Astrocyte (in vitro differentiated cells and primary cell): Measurements from ENCODE around the gene TNPO3. TPM values are rescaled to one million over a fixed set of nuclear protein-coding genes. Genes with fewer than 3 reads are reported as not detected.
"Not testable (repeated sequence)": the region's sequence is repeated elsewhere in the genome, so short reads cannot be mapped to it uniquely, and the experiment has no call there.

ENCODE experiments used
- DNase-seq: peaks from one replicate; pipeline ENCODE4 v3.0.0-alpha.2; 2010; ENCODE audit warnings: low read depth
- FAIRE-seq: peaks from 2 replicates; lab custom pipeline; 2011; peaks lifted over from hg19 to GRCh38; lab: Jason Lieb, UNC
- H2AFZ ChIP-seq: 2 replicates; pipeline ENCODE4 v1.6.0; 2012; ENCODE audit warnings: low read depth, low read length, inconsistent platforms
- H3K27ac ChIP-seq: 2 replicates; pipeline ENCODE4 v1.5.1; 2011; ENCODE audit warnings: low read depth, low read length, inconsistent platforms
- H3K27me3 ChIP-seq: 2 replicates; pipeline ENCODE4 v1.6.0; 2011; ENCODE audit warnings: low read length, inconsistent platforms; ENCODE audit not compliant: insufficient read depth
- H3K36me3 ChIP-seq: 2 replicates; pipeline ENCODE4 v1.5.1; 2011; ENCODE audit warnings: low read length, inconsistent platforms; ENCODE audit not compliant: insufficient read depth
- H3K4me1 ChIP-seq: 2 replicates; pipeline ENCODE4 v1.5.1; 2011; ENCODE audit warnings: low read length, inconsistent platforms; ENCODE audit not compliant: insufficient read depth
- H3K4me2 ChIP-seq: 2 replicates; pipeline ENCODE4 v1.6.0; 2012; ENCODE audit warnings: low read length, inconsistent platforms
- H3K4me3 ChIP-seq: 2 replicates; pipeline ENCODE4 v1.5.1; 2011; ENCODE audit warnings: low read depth, mild to moderate bottlenecking, low read length, inconsistent platforms; ENCODE audit not compliant: insufficient read depth
- H3K79me2 ChIP-seq: 2 replicates; pipeline ENCODE4 v1.6.0; 2012; ENCODE audit warnings: mild to moderate bottlenecking, low read length, inconsistent platforms; ENCODE audit not compliant: insufficient read depth
- H3K9ac ChIP-seq: 2 replicates; pipeline ENCODE4 v1.6.0; 2012; ENCODE audit warnings: mild to moderate bottlenecking, low read length, inconsistent platforms
- H3K9me3 ChIP-seq: 2 replicates; pipeline ENCODE4 v1.5.1; 2012; ENCODE audit warnings: low read depth, mild to moderate bottlenecking, low read length, inconsistent platforms; ENCODE audit not compliant: insufficient read depth
- H4K20me1 ChIP-seq: 2 replicates; pipeline ENCODE4 v1.6.0; 2012; ENCODE audit warnings: low read length, inconsistent platforms; ENCODE audit not compliant: insufficient read depth
- H3K27ac Mint-ChIP-seq: one replicate; pipeline ENCODE4 v1.8.0; 2021; ENCODE audit warnings: mild to moderate bottlenecking, mixed read lengths; ENCODE audit not compliant: unreplicated experiment
- H3K27me3 Mint-ChIP-seq: one replicate; pipeline ENCODE4 v1.8.0; 2021; ENCODE audit warnings: low read depth, mixed read lengths; ENCODE audit not compliant: unreplicated experiment
- H3K36me3 Mint-ChIP-seq: one replicate; pipeline ENCODE4 v1.8.0; 2021; ENCODE audit warnings: low read depth, mixed read lengths; ENCODE audit not compliant: unreplicated experiment
- H3K4me1 Mint-ChIP-seq: one replicate; pipeline ENCODE4 v1.8.0; 2021; ENCODE audit warnings: low read depth, mixed read lengths; ENCODE audit not compliant: unreplicated experiment
- H3K4me3 Mint-ChIP-seq: one replicate; pipeline ENCODE4 v1.8.0; 2021; ENCODE audit warnings: mild to moderate bottlenecking, moderate library complexity, mixed read lengths; ENCODE audit not compliant: unreplicated experiment
- H3K9me3 Mint-ChIP-seq: one replicate; pipeline ENCODE4 v1.8.0; 2021; ENCODE audit warnings: mild to moderate bottlenecking, mixed read lengths; ENCODE audit not compliant: unreplicated experiment
- EZH2 ChIP-seq: IDR thresholded peaks from 2 replicates; pipeline ENCODE4 v1.6.1; 2012; ENCODE audit warnings: mild to moderate bottlenecking, low read length, inconsistent platforms; ENCODE audit not compliant: insufficient read depth
- total RNA-seq: library from RNA; stranded (reverse); gene quantifications from 2 replicates; pipeline ENCODE4 v1.2.1, GENCODE V29; 2021
- TF ChIP-seq, protein P1 (sequence below): IDR thresholded peaks from 2 replicates; pipeline ENCODE4 v1.5.1; 2011; ENCODE audit warnings: low read depth, mild to moderate bottlenecking, inconsistent platforms, low read length, moderate library complexity; ENCODE audit not compliant: insufficient read depth

TNPO3 gene
- total RNA-seq, 1 donor from 2014 or later: 49.2 TPM

DNA sequence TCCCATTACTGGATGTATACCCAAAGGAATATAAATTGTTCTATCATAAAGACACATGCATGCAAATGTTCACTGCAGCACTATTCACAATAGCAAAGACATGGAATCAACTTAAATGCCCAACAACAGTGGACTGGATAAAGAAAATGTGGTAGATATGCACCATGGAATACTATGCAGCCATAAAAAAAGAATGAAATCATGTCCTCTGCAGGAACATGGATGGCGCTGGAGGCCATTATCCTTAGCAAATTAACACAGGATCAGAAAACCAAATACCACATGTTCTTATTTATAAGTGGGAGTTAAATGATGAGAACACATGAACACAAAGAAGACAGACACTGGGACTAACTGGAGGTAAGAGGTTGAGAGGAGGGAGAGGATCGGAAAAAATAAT is 16.4 kb downstream of the TNPO3 start:
- peaks cover 12% of the 10 kb centered on the region for H3K36me3 Mint-ChIP-seq
- Histone ChIP-seq H3K79me2 (peaks cover 90% of the 10 kb centered on the region), H4K20me1 (peaks cover 79% of the 10 kb centered on the region)
- not testable (repeated sequence) for H3K9me3 ChIP-seq, H3K4me2 ChIP-seq, H3K27ac Mint-ChIP-seq, H3K27me3 ChIP-seq, H2AFZ ChIP-seq, H3K4me1 Mint-ChIP-seq, H3K9me3 Mint-ChIP-seq, H3K27me3 Mint-ChIP-seq, H3K4me3 ChIP-seq, H3K27ac ChIP-seq, FAIRE-seq, H3K9ac ChIP-seq, H3K36me3 ChIP-seq, H3K4me3 Mint-ChIP-seq, DNase-seq, H3K4me1 ChIP-seq

DNA sequence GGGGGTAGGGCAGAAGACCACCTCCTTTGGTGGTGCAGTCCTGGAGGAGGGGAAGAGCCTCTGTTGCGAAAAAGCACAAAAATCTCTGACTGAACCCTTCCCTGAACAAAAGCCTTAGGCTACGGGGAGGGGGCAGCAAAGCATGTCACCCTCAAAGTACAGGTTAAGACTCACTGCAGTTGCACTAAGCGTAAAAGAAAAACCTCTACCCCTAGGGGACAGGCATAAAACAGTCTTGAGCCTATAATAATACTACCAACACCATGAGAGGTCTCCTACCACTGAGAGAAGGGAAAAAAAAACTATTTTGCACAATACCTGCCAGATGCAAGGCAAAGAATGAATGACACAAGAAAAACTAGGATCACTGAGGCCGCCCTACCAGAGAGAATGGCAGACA is 17.3 kb downstream of the TNPO3 start:
- no peak overlapping the region for H3K4me3 ChIP-seq
- no peak for TF ChIP-seq EZH2
- Mint-ChIP-seq H3K27me3 (no peaks in the 10 kb centered on the region), H3K9me3 (no peaks in the 10 kb centered on the region), H3K4me1 (peaks cover 4% of the 10 kb centered on the region), H3K4me3 (no peak overlapping the region), H3K36me3 (peaks cover 12% of the 10 kb centered on the region), H3K27ac (no peak overlapping the region)
- H3K9me3 ChIP-seq: no peaks in the 10 kb centered on the region
- H3K9ac ChIP-seq: no peak overlapping the region
- FAIRE-seq: no peak
- no peaks in the 10 kb centered on the region for H3K27me3 ChIP-seq
- H3K79me2 ChIP-seq: peaks cover 90% of the 10 kb centered on the region
- no peak overlapping the region for H2AFZ ChIP-seq
- peaks cover 5% of the 10 kb centered on the region for H3K4me1 ChIP-seq
- peaks cover 10% of the 10 kb centered on the region for H3K36me3 ChIP-seq
- no peak overlapping the region for H3K27ac ChIP-seq
- no peak overlapping the region for H3K4me2 ChIP-seq
- no peak for DNase-seq
- H4K20me1 ChIP-seq: peaks cover 79% of the 10 kb centered on the region

DNA sequence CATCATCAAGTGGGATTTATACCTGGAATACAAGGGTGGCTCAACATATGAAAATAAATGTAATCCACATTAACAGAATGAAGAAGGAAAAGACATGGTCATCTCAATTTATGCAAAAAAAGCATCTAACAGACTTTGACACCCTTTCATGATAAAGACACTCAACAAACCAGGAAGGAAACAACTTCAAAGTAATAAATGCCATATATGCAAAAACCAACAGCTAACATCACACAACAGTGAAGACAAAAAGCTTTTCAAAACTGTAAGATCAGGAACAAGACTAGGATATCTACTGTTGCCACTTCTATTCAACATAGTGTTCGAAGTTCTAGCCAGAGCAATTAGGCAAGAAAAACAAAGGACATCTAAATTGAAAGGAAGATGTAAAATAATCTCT is 22.9 kb downstream of the TNPO3 start:
- TF ChIP-seq EZH2: no peak
- TF ChIP-seq, protein P1, sequence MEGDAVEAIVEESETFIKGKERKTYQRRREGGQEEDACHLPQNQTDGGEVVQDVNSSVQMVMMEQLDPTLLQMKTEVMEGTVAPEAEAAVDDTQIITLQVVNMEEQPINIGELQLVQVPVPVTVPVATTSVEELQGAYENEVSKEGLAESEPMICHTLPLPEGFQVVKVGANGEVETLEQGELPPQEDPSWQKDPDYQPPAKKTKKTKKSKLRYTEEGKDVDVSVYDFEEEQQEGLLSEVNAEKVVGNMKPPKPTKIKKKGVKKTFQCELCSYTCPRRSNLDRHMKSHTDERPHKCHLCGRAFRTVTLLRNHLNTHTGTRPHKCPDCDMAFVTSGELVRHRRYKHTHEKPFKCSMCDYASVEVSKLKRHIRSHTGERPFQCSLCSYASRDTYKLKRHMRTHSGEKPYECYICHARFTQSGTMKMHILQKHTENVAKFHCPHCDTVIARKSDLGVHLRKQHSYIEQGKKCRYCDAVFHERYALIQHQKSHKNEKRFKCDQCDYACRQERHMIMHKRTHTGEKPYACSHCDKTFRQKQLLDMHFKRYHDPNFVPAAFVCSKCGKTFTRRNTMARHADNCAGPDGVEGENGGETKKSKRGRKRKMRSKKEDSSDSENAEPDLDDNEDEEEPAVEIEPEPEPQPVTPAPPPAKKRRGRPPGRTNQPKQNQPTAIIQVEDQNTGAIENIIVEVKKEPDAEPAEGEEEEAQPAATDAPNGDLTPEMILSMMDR: no peak
- peaks cover 7% of the 10 kb centered on the region for H3K36me3 Mint-ChIP-seq
- Histone ChIP-seq H3K9ac (no peak overlapping the region), H3K4me1 (no peaks in the 10 kb centered on the region), H3K4me3 (no peak overlapping the region), H3K27ac (no peak overlapping the region), H2AFZ (no peak overlapping the region), H3K27me3 (no peaks in the 10 kb centered on the region), H3K79me2 (peaks cover 89% of the 10 kb centered on the region), H3K9me3 (no peaks in the 10 kb centered on the region), H3K4me2 (no peak overlapping the region), H3K36me3 (peaks cover 9% of the 10 kb centered on the region), H4K20me1 (peaks cover 62% of the 10 kb centered on the region)
- no peaks in the 10 kb centered on the region for H3K27me3 Mint-ChIP-seq
- H3K4me1 Mint-ChIP-seq: no peaks in the 10 kb centered on the region
- H3K4me3 Mint-ChIP-seq: no peak overlapping the region
- no peak overlapping the region for H3K27ac Mint-ChIP-seq
- no peak for DNase-seq
- no peak for FAIRE-seq
- H3K9me3 Mint-ChIP-seq: no peaks in the 10 kb centered on the region

DNA sequence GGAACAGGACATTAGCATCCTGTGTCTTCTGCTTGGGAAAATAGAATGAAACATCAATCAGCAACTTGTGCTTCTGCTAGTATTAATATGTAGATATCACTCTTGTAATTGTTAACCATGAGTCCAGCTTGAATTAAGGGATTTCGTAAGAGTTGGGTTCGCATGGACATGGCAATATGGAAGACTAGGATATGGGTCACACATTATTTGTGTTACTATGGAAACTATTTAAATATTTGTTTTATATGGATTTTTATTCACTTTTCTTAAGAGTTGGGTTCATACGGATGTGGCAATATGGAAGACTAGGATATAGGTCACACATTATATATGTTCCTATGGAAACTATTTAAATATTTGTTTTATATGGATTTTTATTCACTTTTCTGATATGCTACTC is 24.5 kb downstream of the TNPO3 start:
- Histone ChIP-seq H3K9ac (no peak overlapping the region), H4K20me1 (peaks cover 60% of the 10 kb centered on the region), H3K4me3 (no peak overlapping the region), H3K4me1 (no peaks in the 10 kb centered on the region), H3K36me3 (peaks cover 8% of the 10 kb centered on the region), H3K27ac (no peak overlapping the region), H3K9me3 (no peaks in the 10 kb centered on the region), H3K27me3 (no peaks in the 10 kb centered on the region), H2AFZ (no peak overlapping the region), H3K79me2 (peaks cover 90% of the 10 kb centered on the region), H3K4me2 (no peak overlapping the region)
- DNase-seq: no peak
- H3K4me3 Mint-ChIP-seq: no peak overlapping the region
- TF ChIP-seq, protein P1: no peak
- no peak for TF ChIP-seq EZH2
- no peaks in the 10 kb centered on the region for H3K27me3 Mint-ChIP-seq
- H3K9me3 Mint-ChIP-seq: no peaks in the 10 kb centered on the region
- no peak overlapping the region for H3K27ac Mint-ChIP-seq
- no peaks in the 10 kb centered on the region for H3K4me1 Mint-ChIP-seq
- peaks cover 7% of the 10 kb centered on the region for H3K36me3 Mint-ChIP-seq
- no peak for FAIRE-seq
